ENCODE data around the gene MBOAT1.

DNA sequence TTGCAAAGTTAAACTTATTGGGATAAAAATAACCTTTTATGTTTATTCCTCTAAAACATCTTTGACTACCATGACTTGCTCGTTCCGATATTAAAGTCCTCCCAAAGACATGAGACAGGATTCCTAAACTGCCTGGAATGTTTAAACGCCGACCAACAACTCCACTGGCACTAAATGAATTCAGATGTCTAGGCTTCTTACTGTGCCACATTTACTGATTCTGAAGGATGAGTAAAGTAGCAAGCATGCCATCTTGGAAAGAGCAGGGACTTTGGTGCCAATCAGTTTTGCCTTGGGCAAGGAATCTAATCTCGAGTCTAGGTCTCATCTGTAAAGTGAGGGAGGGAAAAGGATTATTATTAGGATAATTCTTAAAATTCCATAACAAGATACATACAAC is 25.3 kb downstream of the MBOAT1 start:
- TF ChIP-seq CTCF (IDR thresholded peaks at IDR 0.05) (no peak), EP300 (IDR thresholded peaks at IDR 0.05) (no peak), CBX2 (IDR thresholded peaks at IDR 0.05; ENCODE audit: borderline replicate concordance, low read depth) (no peak), KDM1A (IDR thresholded peaks at IDR 0.05; ENCODE audit: low read depth) (no peak)
- TF ChIP-seq, protein P1, sequence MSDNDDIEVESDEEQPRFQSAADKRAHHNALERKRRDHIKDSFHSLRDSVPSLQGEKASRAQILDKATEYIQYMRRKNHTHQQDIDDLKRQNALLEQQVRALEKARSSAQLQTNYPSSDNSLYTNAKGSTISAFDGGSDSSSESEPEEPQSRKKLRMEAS (IDR thresholded peaks at IDR 0.05), result no peak

All from A549 (cell line).